HepG2 (cell line): Measurements from ENCODE around the gene TM2D1.

Source experiments
- CTCF ChIP-seq: sonication (generic); formaldehyde crosslinking; IDR thresholded peaks from 2 replicates; pipeline ENCODE4 v1.5.0; 2020; ENCODE audit warnings: mild to moderate bottlenecking, missing genetic modification reagents, moderate library complexity
- KDM4B ChIP-seq: sonication (generic); formaldehyde crosslinking; IDR thresholded peaks from 2 replicates; pipeline ENCODE4 v1.4.0; 2020; ENCODE audit warnings: missing genetic modification reagents
- MAFG ChIP-seq: sonication (generic); formaldehyde crosslinking; IDR thresholded peaks from 2 replicates; pipeline ENCODE4 v1.5.1; 2020; ENCODE audit warnings: mild to moderate bottlenecking, missing genetic modification reagents
- MNT ChIP-seq: fragments of 450-650 bp; IDR thresholded peaks from 2 replicates; pipeline ENCODE4 v1.6.1; 2016
- TRAFD1 ChIP-seq: sonication (generic); formaldehyde crosslinking; IDR thresholded peaks from 2 replicates; pipeline ENCODE4 v1.5.1; 2020; ENCODE audit warnings: missing genetic modification reagents, mild to moderate bottlenecking, borderline replicate concordance
- YEATS2 ChIP-seq: sonication (generic); formaldehyde crosslinking; IDR thresholded peaks from 2 replicates; pipeline ENCODE4 v1.4.0; 2020; ENCODE audit warnings: missing genetic modification reagents, borderline replicate concordance
- ZHX2 ChIP-seq, 2 experiments: sonication (generic) in 1 of 2; formaldehyde crosslinking in 1 of 2; IDR thresholded peaks; 2 replicates each; pipeline versions ENCODE4 v1.6.1 to v1.9.0; 2014 to 2022; ENCODE audit warnings: antibody characterized with exemption in 1 of 2, borderline replicate concordance in 1 of 2, inconsistent platforms in 1 of 2, low read depth in 1 of 2, missing genetic modification reagents in 1 of 2

GRCh38 chr1:61639608-61640336 is 85.2 kb downstream of the TM2D1 start:
- no peak for TF ChIP-seq ZHX2 (IDR thresholded peaks at IDR 0.05; ENCODE audit: low read depth)
- no peak for TF ChIP-seq ZHX2 (CRISPR knock-in tag; IDR thresholded peaks at IDR 0.05; ENCODE audit: borderline replicate concordance)
- TF ChIP-seq MNT, result no peak
- TF ChIP-seq MAFG (CRISPR knock-in tag), result no peak
- TF ChIP-seq KDM4B (CRISPR knock-in tag), result no peak
- no peak for TF ChIP-seq TRAFD1 (CRISPR knock-in tag)
- TF ChIP-seq YEATS2, result no peak
- TF ChIP-seq CTCF (CRISPR knock-in tag), result no peak
